Adrenal gland (tissue), 12 donors: Measurements from ENCODE around the gene RSRC2. TPM values are rescaled to one million over a fixed set of nuclear protein-coding genes. Genes with fewer than 3 reads are reported as not detected.

Experiments used
- DNase-seq, 7 donors: peaks; one replicate each; pipeline ENCODE4 v3.0.0-alpha.2; 2019 to 2020
- H3K27ac ChIP-seq, 5 donors: fragments of 200-600 bp; sonication (generic) in 4 of 5; 1 replicate in 3 of 5; 2 replicates in 2 of 5; pipeline versions ENCODE4 v1.5.1 to v1.8.0; 2016 to 2020; ENCODE audit warnings: mild to moderate bottlenecking in 1 of 5
- H3K27me3 ChIP-seq: fragments of 200-600 bp; 2 replicates; pipeline ENCODE4 v1.8.0; 2021
- H3K36me3 ChIP-seq, 2 donors: fragments of 200-600 bp; replicated peaks in 1 of 2; 1 replicate in 1 of 2; 2 replicates in 1 of 2; pipeline versions ENCODE4 v1.5.1 to v1.8.0; 2018 to 2022
- H3K4me1 ChIP-seq, 2 donors: fragments of 200-600 bp; replicated peaks in 1 of 2; 1 replicate in 1 of 2; 2 replicates in 1 of 2; pipeline versions ENCODE4 v1.5.1 to v1.8.0; 2018 to 2021
- H3K4me3 ChIP-seq, 4 donors: fragments of 200-600 bp; sonication (generic) in 3 of 4; one replicate each; pipeline ENCODE4 v1.5.1; 2016 to 2018
- H3K9me3 ChIP-seq, 3 donors: fragments of 200-600 bp; sonication (generic) in 1 of 3; replicated peaks in 1 of 3; 1 replicate in 2 of 3; 2 replicates in 1 of 3; pipeline versions ENCODE4 v1.5.1 to v1.8.0; 2016 to 2021
- POLR2A ChIP-seq, 2 donors: fragments of 450-650 bp; IDR thresholded peaks; one replicate each; pipeline ENCODE4 v1.6.1; 2017; ENCODE audit warnings: antibody characterized with exemption in 2 of 2, mild to moderate bottlenecking in 2 of 2, moderate library complexity in 1 of 2
- WGBS, 4 donors: extraction: QIAGEN DNeasy Blood & Tissue Kit in 2 of 4; methylation state at CpG; one replicate each; pipeline versions ENCODE4 v1.1.5 to v1.1.7; 2013 to 2017; 5-methylcytosine and 5-hydroxymethylcytosine counted together
- intact Hi-C, 2 donors: fragments of 100-400 bp; cut with DNase I; formaldehyde crosslinking; loops; one replicate each; pipeline versions ENCODE4 v1.14.1 to v1.15.0; 2022 to 2023
- polyA plus RNA-seq, 3 donors: library from polyadenylated mRNA; stranded (reverse); fragments of 200-250 nt in 2 of 3; fragments of 350-450 nt in 1 of 3; fragmentation: Illumina TruSeq in 1 of 3; extraction: RNeasy Lipid Tissue Mini Kit (QIAGEN cat#74804) in 1 of 3; gene quantifications; one replicate each; pipeline ENCODE4 v1.2.3, GENCODE V29; 2013 to 2014
- total RNA-seq, 9 donors: library from RNA; depleted of rRNA in 4 of 9; stranded (reverse); fragments of >200 nt in 4 of 9; fragments of 120-200 nt in 1 of 9; fragmentation: NEBNext Ultra II Directional in 1 of 9; extraction: Animal tissue kit (Norgen Biotek cat#: 25700) in 1 of 9; gene quantifications; one replicate each; pipeline versions ENCODE4 v1.1.0 to v1.2.4, GENCODE V29; 2013 to 2023
- TF ChIP-seq, protein P1 (sequence below), 6 experiments: fragments of 450-650 bp in 4 of 6; fragments of 200-600 bp in 2 of 6; sonication (generic) in 1 of 6; IDR thresholded peaks; 1 replicate in 5 of 6; 2 replicates in 1 of 6; pipeline versions ENCODE4 v1.5.1 to v1.8.0; 2016 to 2021; ENCODE audit warnings: antibody characterized with exemption in 6 of 6, mild to moderate bottlenecking in 2 of 6, moderate library complexity in 1 of 6
- donor health status: healthy with polysubstance abuse.
- donor health status: Bipolar disorder and iron deficiency.
- donor health status: DM: yes; HTN: yes; CAD: no.
- donor health status: DM: no; HTN: no; CAD: no.
- donor health status: DM: no; HTN: no; CAD: no.
- donor health status: DM: yes; HTN: yes; CAD: no.

Gene RSRC2
- total and polyA plus RNA-seq, 12 donors, result 25.6 to 142 (median 64.1) TPM

DNA sequence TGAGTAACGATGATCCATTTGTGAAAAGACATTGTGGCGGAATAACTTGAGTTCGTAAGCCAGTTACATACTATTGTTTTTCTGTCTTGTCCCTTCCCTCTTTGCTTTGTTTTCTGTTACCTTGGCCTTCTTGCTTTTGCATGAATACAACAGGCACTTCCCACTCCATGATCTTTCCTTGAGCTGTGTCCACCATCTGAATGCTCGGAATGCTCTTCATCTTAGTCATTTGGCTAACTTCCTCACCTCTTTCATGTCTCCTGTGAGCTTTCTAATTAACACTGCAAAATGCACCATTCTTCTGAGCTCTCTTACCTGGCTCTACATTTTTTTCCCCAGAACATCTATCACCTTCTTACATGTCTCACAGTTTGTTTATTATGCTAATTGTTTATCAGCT lies 10.3 kb upstream of the RSRC2 start:
- 91 to 98% (median 94%) methylated on average over 4 of the region's 4 CpGs for WGBS, 4 donors

DNA sequence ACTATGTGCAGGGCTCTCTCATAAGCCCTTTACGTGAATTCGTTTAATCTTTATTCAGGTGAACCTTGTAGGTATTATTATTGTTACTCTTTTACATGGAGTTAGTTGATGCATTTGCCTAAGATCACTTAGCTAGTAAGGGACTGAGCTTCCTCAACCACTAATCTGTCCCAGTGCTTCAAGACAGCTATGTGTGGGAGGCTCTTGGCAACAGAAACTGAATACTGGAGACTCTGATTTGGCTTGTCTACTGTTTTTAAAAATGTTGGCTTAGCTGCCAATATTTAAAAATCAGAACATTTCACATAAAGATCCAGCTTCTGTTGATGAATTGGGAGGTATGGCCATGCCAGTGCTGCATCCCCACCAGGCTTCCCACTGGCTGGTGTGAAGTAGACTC lies 7.1 kb upstream of the RSRC2 start:
- TF ChIP-seq, protein P1, sequence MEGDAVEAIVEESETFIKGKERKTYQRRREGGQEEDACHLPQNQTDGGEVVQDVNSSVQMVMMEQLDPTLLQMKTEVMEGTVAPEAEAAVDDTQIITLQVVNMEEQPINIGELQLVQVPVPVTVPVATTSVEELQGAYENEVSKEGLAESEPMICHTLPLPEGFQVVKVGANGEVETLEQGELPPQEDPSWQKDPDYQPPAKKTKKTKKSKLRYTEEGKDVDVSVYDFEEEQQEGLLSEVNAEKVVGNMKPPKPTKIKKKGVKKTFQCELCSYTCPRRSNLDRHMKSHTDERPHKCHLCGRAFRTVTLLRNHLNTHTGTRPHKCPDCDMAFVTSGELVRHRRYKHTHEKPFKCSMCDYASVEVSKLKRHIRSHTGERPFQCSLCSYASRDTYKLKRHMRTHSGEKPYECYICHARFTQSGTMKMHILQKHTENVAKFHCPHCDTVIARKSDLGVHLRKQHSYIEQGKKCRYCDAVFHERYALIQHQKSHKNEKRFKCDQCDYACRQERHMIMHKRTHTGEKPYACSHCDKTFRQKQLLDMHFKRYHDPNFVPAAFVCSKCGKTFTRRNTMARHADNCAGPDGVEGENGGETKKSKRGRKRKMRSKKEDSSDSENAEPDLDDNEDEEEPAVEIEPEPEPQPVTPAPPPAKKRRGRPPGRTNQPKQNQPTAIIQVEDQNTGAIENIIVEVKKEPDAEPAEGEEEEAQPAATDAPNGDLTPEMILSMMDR (IDR thresholded peaks at IDR 0.05), result no peak
- TF ChIP-seq POLR2A (IDR thresholded peaks at IDR 0.05), result no peak
- no peak overlapping the region for H3K27ac ChIP-seq
- WGBS, 4 donors, result 86 to 98% (median 94%) methylated on average over 2 of the region's 2 CpGs
- H3K36me3 ChIP-seq, result no peaks in the 10 kb centered on the region
- no peaks in the 10 kb centered on the region for H3K27me3 ChIP-seq
- no peaks in the 10 kb centered on the region for H3K4me1 ChIP-seq
- no peak for DNase-seq
- H3K9me3 ChIP-seq, result no peaks in the 10 kb centered on the region
- H3K4me3 ChIP-seq, result no peak overlapping the region
- intact Hi-C loops, result no loop called here

More for the DNA sequence above, 10.3 kb upstream of the RSRC2 start:
- Histone ChIP-seq H3K9me3 (no peaks in the 10 kb centered on the region), H3K4me1 (no peaks in the 10 kb centered on the region), H3K27ac (no peak overlapping the region), H3K4me3 (no peak overlapping the region), H3K36me3 (no peaks in the 10 kb centered on the region), H3K27me3 (no peaks in the 10 kb centered on the region)
- intact Hi-C loops, result no loop called here
- DNase-seq, result no peak
- TF ChIP-seq, protein P1 (IDR thresholded peaks at IDR 0.05), result no peak
- TF ChIP-seq POLR2A (IDR thresholded peaks at IDR 0.05), result no peak

DNA sequence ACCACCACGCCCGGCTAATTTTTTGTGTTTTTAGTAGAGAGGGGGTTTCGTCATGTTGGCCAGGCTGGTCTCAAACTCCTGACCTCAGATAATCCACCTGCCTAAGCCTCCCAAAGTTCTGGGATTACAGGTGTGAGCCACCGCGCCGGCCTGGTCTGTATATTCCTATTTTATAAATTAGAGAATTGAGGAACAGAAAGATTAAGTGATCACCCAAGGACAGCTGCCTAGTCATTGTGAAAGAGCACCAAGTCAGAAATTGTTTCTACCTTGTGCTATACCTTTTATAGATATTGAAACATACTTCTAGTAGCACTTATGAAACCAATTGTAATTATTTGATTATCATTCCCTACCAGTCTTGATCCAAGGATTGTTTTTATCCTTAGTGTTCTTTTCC lies 2.3 kb upstream of the RSRC2 start:
- Histone ChIP-seq H3K9me3 (no peaks in the 10 kb centered on the region), H3K36me3 (no peaks in the 10 kb centered on the region), H3K4me1 (peaks cover 17 to 19% of the 10 kb centered on the region in 2 donors), H3K27ac (no peak overlapping the region), H3K27me3 (no peaks in the 10 kb centered on the region), H3K4me3 (no peak overlapping the region)
- WGBS, 4 donors, result 95 to 98% (median 96%) methylated on average over 6 of the region's 6 CpGs
- intact Hi-C loops, result no loop called here
- DNase-seq, result no peak
- TF ChIP-seq, protein P1 (IDR thresholded peaks at IDR 0.05), result no peak
- no peak for TF ChIP-seq POLR2A (IDR thresholded peaks at IDR 0.05)

- Histone ChIP-seq H3K27ac (no peak overlapping the region), H3K4me1 (peaks cover 21 to 23% of the 10 kb centered on the region in 2 donors), H3K27me3 (no peaks in the 10 kb centered on the region), H3K9me3 (no peaks in the 10 kb centered on the region), H3K36me3 (no peaks in the 10 kb centered on the region), H3K4me3 (no peak overlapping the region)
- no peak for DNase-seq
- intact Hi-C loops, result no loop called here
- WGBS, 4 donors, result 90 to 95% (median 94%) methylated on average over 7 of the region's 7 CpGs
- TF ChIP-seq, protein P1 (IDR thresholded peaks at IDR 0.05), result no peak
- no peak for TF ChIP-seq POLR2A (IDR thresholded peaks at IDR 0.05)
Observed at GRCh38 chr12:122528582-122528981, 1.8 kb upstream of the RSRC2 start.
